SW 1271 (cell line): ENCODE measurements around the gene RANBP10.
"Not testable (repeated sequence)": the region's sequence is repeated elsewhere in the genome, so short reads cannot be mapped to it uniquely, and the experiment has no call there.

Experiments used
- DNase-seq, 2 experiments: peaks; one replicate each; lab custom pipeline; 2025; lab: John Stamatoyannopoulos, UW

Gene RANBP10

GRCh38 chr16:67806428-67807147 lies at the start of gene RANBP10, which contains the start of gene TSNAXIP1:
RANBP10 (minus strand) TSS chr16:67806560; CDS start chr16:67806536, 24 bp downstream.
TSNAXIP1 (plus strand) TSS chr16:67806889; CDS start chr16:67807150, 261 bp downstream.
- peak; percentile 99 for DNase-seq

GRCh38 chr16:67855789-67856188 lies 49.4 kb upstream of the RANBP10 start:
- DNase-seq = no peak

- DNase-seq = no peak
These were observed 47.3 kb upstream of the RANBP10 start for GRCh38 chr16:67853670-67854069.

GRCh38 chr16:67848118-67848517 lies 41.8 kb upstream of the RANBP10 start:
- no peak for DNase-seq

- peak in 1 of 2 experiments; percentile 57 for DNase-seq
These were observed 40.9 kb upstream of the RANBP10 start, which contains the start of gene CENPT for GRCh38 chr16:67847064-67847861. CENPT (minus strand) TSS chr16:67847693; CDS start chr16:67833859, 13,834 bp downstream.

- DNase-seq = peak; percentile 86 to 91
These were observed 40.1 kb upstream of the RANBP10 start, which contains the start of gene NUTF2 for GRCh38 chr16:67846320-67847063. NUTF2 (plus strand) TSS chr16:67846933; CDS start chr16:67865131, 18,198 bp downstream.

GRCh38 chr16:67846063-67846319 lies 39.6 kb upstream of the RANBP10 start:
- DNase-seq = no peak

- no peak for DNase-seq
These were observed 39.1 kb upstream of the RANBP10 start for GRCh38 chr16:67845291-67846062.

- no peak for DNase-seq
These were observed 38.1 kb upstream of the RANBP10 start for GRCh38 chr16:67844497-67844896.

- no peak for DNase-seq
These were observed 37.0 kb upstream of the RANBP10 start for GRCh38 chr16:67843343-67843765.

- peak in 1 of 2 experiments; percentile 63 for DNase-seq
These were observed 36.4 kb upstream of the RANBP10 start for GRCh38 chr16:67842509-67843342.

GRCh38 chr16:67841816-67842508 lies 35.6 kb upstream of the RANBP10 start, which contains the start of gene THAP11:
THAP11 (plus strand) TSS chr16:67842320; CDS start chr16:67842555, 235 bp downstream.
- peak; percentile 87 to 94 for DNase-seq

GRCh38 chr16:67841198-67841815 lies 34.9 kb upstream of the RANBP10 start:
- DNase-seq = no peak

- no peak for DNase-seq
These were observed 31.5 kb upstream of the RANBP10 start for GRCh38 chr16:67837811-67838210.

GRCh38 chr16:67837190-67837589 lies 30.8 kb upstream of the RANBP10 start:
- not testable (repeated sequence) for DNase-seq

- DNase-seq = no peak
These were observed 27.9 kb upstream of the RANBP10 start for GRCh38 chr16:67834242-67834614.

- DNase-seq = peak; percentile 41 to 81
These were observed 27.3 kb upstream of the RANBP10 start for GRCh38 chr16:67833415-67834241.

- no peak for DNase-seq
These were observed 26.7 kb upstream of the RANBP10 start for GRCh38 chr16:67833030-67833414.

- DNase-seq = no peak
These were observed 22.3 kb upstream of the RANBP10 start for GRCh38 chr16:67828651-67829050.
